OCI-LY1 (cell line): ENCODE measurements around the gene DLEU7.

Source experiments
- CTCF ChIP-seq: fragments of 200-600 bp; sonication (generic), shearing (Covaris generic); IDR thresholded peaks from 2 replicates; pipeline ENCODE4 v1.5.1; 2017; ENCODE audit warnings: mild to moderate bottlenecking, antibody characterized with exemption, low read length, moderate library complexity, mixed read lengths
- EZH2 ChIP-seq: fragments of 200-600 bp; sonication (generic), shearing (Covaris generic); IDR thresholded peaks from 2 replicates; pipeline ENCODE4 v1.8.0; 2017; ENCODE audit warnings: borderline replicate concordance, mixed run types, mild to moderate bottlenecking, antibody characterized with exemption, low read length, moderate library complexity, mixed read lengths

- TF ChIP-seq CTCF (no peak), EZH2 (no peak)
These were observed 50.5 kb downstream of the DLEU7 start for GRCh38 chr13:50793026-50793425.
